Fibroblast of villous mesenchyme (primary cell): ENCODE data around the gene U2AF1L4. TPM values are rescaled to one million over a fixed set of nuclear protein-coding genes. Genes with fewer than 3 reads are reported as not detected.

Experiments used
- DNase-seq: peaks from one replicate; pipeline ENCODE4 v3.0.0-alpha.2; 2010; ENCODE audit warnings: low read depth
- H3K4me3 ChIP-seq: 2 replicates; pipeline ENCODE4 v1.5.1; 2011; ENCODE audit warnings: low read depth, mild to moderate bottlenecking, low read length
- total RNA-seq: library from RNA; depleted of rRNA; stranded (reverse); fragments of >200 nt; gene quantifications from 2 replicates; pipeline ENCODE4 v1.2.3, GENCODE V29; 2012
- TF ChIP-seq, protein P1 (sequence below): IDR thresholded peaks from 2 replicates; pipeline ENCODE4 v1.5.1; 2012; ENCODE audit warnings: low read depth, mild to moderate bottlenecking, low read length; ENCODE audit not compliant: insufficient read depth

Gene U2AF1L4
- total RNA-seq, 1 donor: 4.7 TPM

DNA sequence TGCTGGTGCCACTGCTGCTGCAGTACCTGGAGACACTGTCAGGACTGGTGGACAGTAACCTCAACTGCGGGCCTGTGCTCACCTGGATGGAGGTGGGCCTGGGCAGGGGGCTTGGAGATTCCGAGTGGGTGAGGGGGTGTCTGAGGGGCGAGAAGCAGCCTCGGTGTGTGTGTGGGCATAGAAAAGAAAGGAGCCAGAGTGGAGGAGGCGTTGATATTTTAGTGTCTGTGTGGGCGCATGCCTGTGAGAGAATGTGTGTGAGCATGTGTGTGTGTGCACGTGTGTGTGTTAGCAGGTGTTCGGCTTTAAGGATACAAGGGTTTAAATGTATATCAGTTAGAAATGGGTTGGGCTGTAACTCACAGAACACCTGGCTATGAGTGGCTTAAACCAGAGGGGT is 33.8 kb upstream of the U2AF1L4 start:
- TF ChIP-seq, protein P1, sequence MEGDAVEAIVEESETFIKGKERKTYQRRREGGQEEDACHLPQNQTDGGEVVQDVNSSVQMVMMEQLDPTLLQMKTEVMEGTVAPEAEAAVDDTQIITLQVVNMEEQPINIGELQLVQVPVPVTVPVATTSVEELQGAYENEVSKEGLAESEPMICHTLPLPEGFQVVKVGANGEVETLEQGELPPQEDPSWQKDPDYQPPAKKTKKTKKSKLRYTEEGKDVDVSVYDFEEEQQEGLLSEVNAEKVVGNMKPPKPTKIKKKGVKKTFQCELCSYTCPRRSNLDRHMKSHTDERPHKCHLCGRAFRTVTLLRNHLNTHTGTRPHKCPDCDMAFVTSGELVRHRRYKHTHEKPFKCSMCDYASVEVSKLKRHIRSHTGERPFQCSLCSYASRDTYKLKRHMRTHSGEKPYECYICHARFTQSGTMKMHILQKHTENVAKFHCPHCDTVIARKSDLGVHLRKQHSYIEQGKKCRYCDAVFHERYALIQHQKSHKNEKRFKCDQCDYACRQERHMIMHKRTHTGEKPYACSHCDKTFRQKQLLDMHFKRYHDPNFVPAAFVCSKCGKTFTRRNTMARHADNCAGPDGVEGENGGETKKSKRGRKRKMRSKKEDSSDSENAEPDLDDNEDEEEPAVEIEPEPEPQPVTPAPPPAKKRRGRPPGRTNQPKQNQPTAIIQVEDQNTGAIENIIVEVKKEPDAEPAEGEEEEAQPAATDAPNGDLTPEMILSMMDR: no peak
- DNase-seq: no peak

DNA sequence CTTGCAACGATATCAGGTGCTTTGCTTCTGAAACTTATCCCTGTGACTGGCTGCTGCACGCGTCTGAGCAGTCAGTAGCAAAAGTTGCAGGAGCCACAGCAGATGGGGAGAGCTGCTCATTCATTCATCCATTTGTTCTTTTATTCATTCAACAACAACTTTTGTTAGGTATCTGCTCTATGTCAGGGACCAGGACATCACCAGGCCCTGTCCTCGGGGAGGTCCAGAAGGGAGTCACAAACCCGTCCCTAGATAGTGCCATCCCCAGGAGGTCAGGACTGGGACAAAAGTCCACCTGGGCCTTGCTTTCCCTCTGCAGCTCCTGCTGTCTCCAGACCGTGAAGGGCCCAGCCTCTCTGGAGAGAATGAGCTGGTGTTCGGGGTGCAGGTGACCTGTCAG is 32.7 kb upstream of the U2AF1L4 start:
- TF ChIP-seq, protein P1: no peak
- H3K4me3 ChIP-seq: no peak overlapping the region
- no peak for DNase-seq

More for the DNA sequence above, 33.8 kb upstream of the U2AF1L4 start:
- no peak overlapping the region for H3K4me3 ChIP-seq

DNA sequence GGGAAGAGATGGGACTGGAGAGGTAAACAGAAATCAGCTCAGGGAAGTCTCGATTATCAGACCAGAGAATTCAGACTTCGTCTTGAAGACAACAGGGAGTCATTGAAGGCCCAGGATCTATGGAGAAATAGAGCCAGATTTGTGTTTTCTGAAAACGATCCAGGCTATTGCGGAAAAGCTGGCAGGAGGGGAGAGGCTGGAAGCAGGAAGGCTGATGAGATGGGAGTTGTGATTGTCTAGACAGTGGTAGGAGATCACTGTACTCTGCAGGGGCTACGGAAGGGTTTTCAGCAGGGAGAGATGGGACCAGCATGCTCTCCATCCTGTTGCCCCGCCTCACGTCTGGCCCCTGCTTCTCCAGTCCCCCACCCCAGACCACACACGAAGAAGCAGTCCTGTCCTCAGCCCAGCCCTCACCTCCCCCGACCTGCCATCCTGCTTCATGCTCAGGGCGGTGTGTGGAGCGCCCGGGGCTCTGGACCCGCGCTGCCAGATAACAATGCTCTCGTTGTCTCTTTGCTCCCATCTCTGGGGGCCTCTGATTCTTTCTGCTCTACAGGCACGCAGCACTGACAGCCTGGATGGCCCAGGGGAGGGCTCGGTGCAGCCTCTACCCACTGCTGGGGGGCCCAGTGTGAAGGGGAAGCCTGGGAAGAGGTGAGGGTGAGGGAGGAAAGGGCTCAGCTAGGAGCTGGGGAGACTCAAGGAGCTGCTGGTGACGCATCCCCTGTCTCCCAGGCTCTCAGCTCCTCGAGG is 32.0 kb upstream of the U2AF1L4 start:
- H3K4me3 ChIP-seq: no peak overlapping the region
- TF ChIP-seq, protein P1: no peak
- DNase-seq: no peak

DNA sequence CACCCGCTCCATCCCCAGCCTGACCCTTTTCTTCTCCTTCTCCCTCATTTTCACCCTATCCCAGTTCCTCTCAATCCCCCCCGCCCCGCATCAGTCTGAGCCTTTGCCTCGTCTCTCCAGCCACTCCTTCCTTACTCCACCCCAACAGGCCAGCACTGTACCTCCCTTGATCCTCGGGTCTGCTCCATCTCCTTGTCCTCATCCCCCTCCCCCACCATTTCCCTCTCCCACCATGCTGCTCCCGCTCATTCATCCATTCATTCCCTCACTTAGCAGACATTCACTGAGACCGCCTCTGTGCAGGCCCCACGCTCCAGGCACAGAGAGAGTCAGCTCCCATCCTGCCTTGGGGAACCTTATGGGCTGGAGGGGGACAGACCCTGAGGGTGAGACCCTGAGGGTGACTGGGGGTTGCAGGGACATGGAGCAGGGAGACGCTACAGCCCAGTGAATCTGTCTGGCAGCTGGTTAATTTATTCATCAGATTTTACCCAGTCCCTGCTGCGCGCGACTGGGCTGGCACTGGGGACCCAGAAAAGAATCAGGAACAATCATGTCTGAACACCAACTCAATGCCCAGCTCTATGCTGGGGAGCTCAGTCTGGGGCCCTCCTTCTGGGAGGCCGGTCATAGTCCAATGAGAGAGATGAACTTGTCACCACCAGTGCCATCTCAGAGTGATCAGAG is 31.0 kb upstream of the U2AF1L4 start:
- TF ChIP-seq, protein P1: no peak
- DNase-seq: no peak
- peak overlapping the region; percentile 73 for H3K4me3 ChIP-seq

DNA sequence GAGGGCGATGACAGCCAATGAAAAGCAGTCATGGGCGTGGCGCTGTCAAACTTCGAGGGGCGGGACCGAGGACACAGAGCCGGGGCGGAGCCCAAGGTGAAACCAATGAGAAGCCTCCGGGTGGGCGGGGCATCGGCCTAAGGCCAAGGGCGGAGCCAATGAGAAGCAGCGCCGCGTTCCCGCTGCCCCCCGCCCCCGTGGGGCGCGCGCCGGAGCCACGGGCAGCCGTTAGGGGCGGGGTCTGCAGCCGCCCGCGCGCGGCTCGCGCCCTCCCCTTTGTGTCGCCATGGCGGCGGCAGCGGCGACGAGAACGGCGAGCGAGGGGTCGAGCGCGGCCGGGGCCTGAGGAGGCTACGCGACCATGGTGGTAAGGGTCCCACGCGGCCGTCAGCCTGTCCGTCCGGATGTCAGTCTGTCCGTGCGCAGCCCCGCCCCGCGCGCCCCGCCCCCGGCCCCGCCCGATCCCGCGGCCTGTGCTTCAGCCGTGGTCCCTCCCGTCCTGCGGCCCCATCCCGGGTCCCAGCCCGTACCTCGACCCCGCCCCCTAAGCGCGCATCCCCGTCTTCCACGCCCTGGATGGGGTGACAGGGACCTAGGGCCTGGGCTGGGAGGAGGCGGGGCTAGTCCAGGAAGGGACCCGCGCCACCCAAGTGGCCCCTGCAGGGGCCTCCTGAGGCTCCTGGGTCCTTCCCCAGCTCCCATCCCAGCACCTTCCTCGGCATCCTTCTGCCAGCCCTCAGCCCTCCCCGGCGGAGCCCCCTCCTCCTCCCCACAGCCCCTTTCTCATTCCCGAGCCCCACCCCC is 30.3 kb upstream of the U2AF1L4 start, which contains the start of gene ARHGAP33:
TSS of gene ARHGAP33 (plus strand) at position 267 of the 804 bp plus-strand sequence. CDS start at position 362, 95 bp downstream.
- H3K4me3 ChIP-seq: peak within 1 kb of the TSS; percentile 73
- DNase-seq: peak; percentile 95
- TF ChIP-seq, protein P1: no peak

DNA sequence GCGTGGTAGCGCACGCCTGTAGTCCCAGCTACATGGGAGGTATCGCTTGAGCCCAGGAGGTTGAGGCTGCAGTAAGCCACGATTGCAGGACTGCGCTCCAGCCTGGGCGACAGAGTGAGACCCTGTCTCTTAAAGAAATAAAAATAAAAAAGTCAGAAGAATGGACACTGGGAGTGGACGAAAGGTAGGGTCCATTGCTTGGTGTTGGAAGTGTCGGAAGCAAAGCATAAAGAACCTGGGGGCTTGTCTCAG is 29.8 kb upstream of the U2AF1L4 start:
- TF ChIP-seq, protein P1: no peak
- DNase-seq: no peak
- H3K4me3 ChIP-seq: peak overlapping the region; percentile 73
